ENCODE results near the gene LYZL1. TPM values are rescaled to one million over a fixed set of nuclear protein-coding genes. Genes with fewer than 3 reads are reported as not detected.

The LYZL1 gene
- total and polyA plus RNA-seq, 2 of the 8 experiments (the other 6 are each of a cell fraction or from before 2014, with no cell fraction given): not detected

DNA sequence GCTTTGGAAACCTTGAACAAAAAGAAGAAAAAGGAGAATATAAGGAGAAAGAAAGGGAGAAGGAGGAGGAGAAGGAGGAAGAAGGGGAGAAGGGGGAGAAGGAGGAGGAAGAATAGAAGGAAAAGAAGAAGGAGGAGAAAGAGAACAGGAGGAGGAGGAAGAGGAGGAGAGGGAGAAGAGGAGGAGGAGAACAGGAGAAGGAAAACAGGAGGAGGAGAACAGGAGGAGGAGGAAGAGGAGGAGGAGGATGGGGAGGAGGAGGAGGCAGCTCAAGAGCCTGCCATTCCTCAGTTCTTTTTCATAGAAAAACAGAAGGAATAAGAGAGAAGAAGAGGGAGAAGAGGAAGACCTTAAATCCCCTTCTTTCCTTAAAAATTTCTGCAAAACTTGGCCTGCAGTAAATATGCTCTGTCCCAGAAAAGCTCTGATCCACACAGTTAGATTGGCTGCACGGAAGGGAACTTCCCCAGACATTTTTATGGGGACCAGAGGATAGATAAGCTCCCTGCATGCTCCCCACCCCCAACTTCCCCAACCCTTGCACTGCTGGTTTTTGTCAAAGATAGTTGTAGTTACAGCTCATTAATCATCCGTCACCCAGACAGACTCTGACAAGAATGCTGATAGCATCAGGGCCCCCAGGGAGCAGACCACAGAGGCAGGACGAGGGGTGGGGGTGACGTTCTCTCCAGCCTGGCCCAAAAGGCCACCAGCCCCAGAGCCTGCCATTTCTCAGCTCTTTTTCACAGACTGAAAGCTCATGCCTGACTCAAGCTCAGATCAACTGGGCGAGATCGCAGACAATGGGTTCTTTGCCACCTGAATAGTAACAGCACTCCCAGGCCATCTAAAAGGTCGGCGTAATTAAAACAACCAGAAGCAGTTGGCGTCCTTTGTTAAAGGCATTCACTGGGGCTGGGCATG, 34.5 kb upstream of the LYZL1 start:
- ChIA-PET CTCF (ENCODE audit: partially characterized antibody) (interaction anchor here (0.6 to 8.9 kb wide), 5 partner anchors 11 to 315 kb away, joined by 3 to 94 read pairs (median 5); no protein-coding TSS in a partner anchor), POLR2A (ENCODE audit: partially characterized antibody) (interaction anchor here (1.3 kb wide), 1 partner anchor 11 kb away, joined by 5 read pairs; no protein-coding TSS in a partner anchor)
- Histone ChIP-seq H4K91ac (replicated peaks; ENCODE audit: insufficient read length, low read length) (no peak overlapping the region), H3K14ac (ENCODE audit: insufficient read length) (no peak overlapping the region), H3K27ac (ENCODE audit: low read depth, low read length) (no peak overlapping the region), H2AFZ (ENCODE audit: low read length) (0 out of 2 replicates have a peak overlapping the region, but pooled peaks have one; percentile 38), H3K4me1 (replicated peaks in 1 of 4; ENCODE audit: control insufficient read depth in 3 of 4, insufficient read depth in 4 of 4, low read length in 3 of 4) (peaks cover 0 to 3% (median under 1%) of the 10 kb centered on the region in 4 experiments; a peak in 2 of 7 replicates), H3K9ac (replicated peaks in 1 of 4; ENCODE audit: extremely low read depth in 1 of 4, low read depth in 3 of 4, low read length in 3 of 4) (no peak overlapping the region), H3K23me2 (ENCODE audit: low read depth, low read length) (no peaks in the 10 kb centered on the region), H3K4me3 (ENCODE audit: extremely low read depth in 1 of 4, insufficient read depth in 2 of 4, low read depth in 3 of 4, low read length in 4 of 4) (no peak overlapping the region), H2BK5ac (ENCODE audit: low read depth, low read length) (no peak overlapping the region), H3K79me1 (ENCODE audit: low read depth, low read length) (peaks cover 2% of the 10 kb centered on the region; the same call in 1 of the 2 replicates), H2BK20ac (ENCODE audit: low read length) (no peak overlapping the region), H3K36me3 (ENCODE audit: control insufficient read depth in 2 of 4, insufficient read depth in 4 of 4, low read length in 3 of 4) (no peaks in the 10 kb centered on the region), H4K20me1 (replicated peaks in 1 of 2; ENCODE audit: control insufficient read depth in 1 of 2, insufficient read depth in 2 of 2, low read length in 2 of 2) (no peaks in the 10 kb centered on the region), H3K4ac (replicated peaks; ENCODE audit: insufficient read length, low read depth, low read length) (no peak overlapping the region), H2BK120ac (replicated peaks; ENCODE audit: low read depth, low read length) (no peak overlapping the region), H3K27me3 (replicated peaks in 1 of 4; ENCODE audit: control insufficient read depth in 3 of 4, extremely low read depth in 1 of 4, insufficient read depth in 3 of 4, low read length in 3 of 4) (no peaks in the 10 kb centered on the region), H3K23ac (ENCODE audit: insufficient read length) (no peak overlapping the region), H2AK5ac (ENCODE audit: low read depth, low read length) (no peak overlapping the region), H3K18ac (ENCODE audit: extremely low read depth, low read length) (no peak overlapping the region), H4K8ac (ENCODE audit: extremely low read depth, insufficient read depth, low read length) (no peak overlapping the region), H3K79me2 (ENCODE audit: control insufficient read depth in 1 of 2, insufficient read depth in 2 of 2, low read length in 2 of 2) (no peaks in the 10 kb centered on the region), H2BK12ac (ENCODE audit: low read depth, low read length) (no peak overlapping the region), H2BK15ac (ENCODE audit: low read length) (no peak overlapping the region), H3K9me3 (ENCODE audit: insufficient read depth in 2 of 2, low read depth in 1 of 2, low read length in 1 of 2) (no peaks in the 10 kb centered on the region), H4K5ac (ENCODE audit: insufficient read length, low read depth, low read length) (no peak overlapping the region), H3K4me2 (ENCODE audit: insufficient read depth in 1 of 2, low read depth in 2 of 2, low read length in 2 of 2) (no peak overlapping the region), H3K56ac (replicated peaks; ENCODE audit: insufficient read length, low read depth, low read length) (no peak overlapping the region)
- WGBS, 2 experiments (ENCODE audit: extremely low coverage in 1 of 2, insufficient coverage in 1 of 2, insufficient read length in 1 of 2, insufficient replicate concordance in 2 of 2, low coverage in 1 of 2, low lambda C conversion rate in 2 of 2, missing lambda C conversion rate in 1 of 2): 78% methylated on average over 9 of the region's 9 CpGs; no CpG with 5 or more reads in 1 of the 2 experiments
- no peak for FAIRE-seq
- no peak for DNase-seq (ENCODE audit: low read depth in 1 of 2, low spot score in 2 of 2)
- no peak for TF ChIP-seq KDM1A (IDR thresholded peaks at IDR 0.05; ENCODE audit: borderline replicate concordance, low read length)
- no peak for TF ChIP-seq RXRA (IDR thresholded peaks at IDR 0.05; ENCODE audit: insufficient read depth, low read depth, low read length)
- TF ChIP-seq ZNF274 (IDR thresholded peaks at IDR 0.05; ENCODE audit: borderline replicate concordance, extremely low read depth, low read length): no peak
- no peak for TF ChIP-seq BRCA1 (IDR thresholded peaks at IDR 0.05; ENCODE audit: low read depth, low read length)
- no peak for TF ChIP-seq JUN (IDR thresholded peaks at IDR 0.05; ENCODE audit: low read depth, low read length)

Measured in H1 (cell line).